GM18520 (cell line): ENCODE measurements around the gene RBPJL.
A peak's percentile ranks its signal among the peaks of the same experiment; 100 is the strongest.

Experiments used
- ATAC-seq: cut with Tn5 transposase; IDR thresholded peaks from one replicate; pipeline ENCODE4 v1.9.1; 2021; ENCODE audit not compliant: unreplicated experiment

The RBPJL gene

GRCh38 chr20:45316150-45317080 lies 9.8 kb downstream of the RBPJL start:
- no peak for ATAC-seq

- no peak for ATAC-seq
These were observed 11.2 kb downstream of the RBPJL start for GRCh38 chr20:45317826-45318225.

DNA sequence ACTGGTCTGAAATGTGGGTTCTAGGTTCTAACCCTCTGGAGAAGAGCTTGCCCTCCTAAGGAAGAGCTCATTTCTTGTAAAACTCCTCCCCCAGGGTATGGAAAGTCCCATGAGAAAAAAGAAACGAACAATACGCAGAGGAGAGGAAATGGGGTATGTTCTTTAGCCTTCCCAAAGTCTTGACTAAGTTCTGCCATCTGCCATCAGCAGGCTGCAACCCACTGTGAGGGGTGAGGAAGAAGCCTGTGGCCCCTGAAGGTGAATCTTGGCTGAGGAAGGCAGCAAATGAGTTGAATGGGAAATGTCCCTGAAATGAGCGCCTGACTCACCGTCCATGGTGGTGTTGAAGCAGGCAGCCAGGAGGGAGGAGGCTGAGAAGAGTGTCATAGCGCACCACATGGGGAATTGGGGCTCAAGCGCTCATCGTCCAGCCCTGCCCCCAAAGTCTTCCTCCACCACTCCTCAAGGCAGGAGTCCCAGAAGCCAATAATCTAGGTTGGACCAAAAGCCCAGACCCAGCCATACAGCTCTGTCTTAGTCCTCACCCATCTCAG lies 11.8 kb downstream of the RBPJL start:
- ATAC-seq = no peak

DNA sequence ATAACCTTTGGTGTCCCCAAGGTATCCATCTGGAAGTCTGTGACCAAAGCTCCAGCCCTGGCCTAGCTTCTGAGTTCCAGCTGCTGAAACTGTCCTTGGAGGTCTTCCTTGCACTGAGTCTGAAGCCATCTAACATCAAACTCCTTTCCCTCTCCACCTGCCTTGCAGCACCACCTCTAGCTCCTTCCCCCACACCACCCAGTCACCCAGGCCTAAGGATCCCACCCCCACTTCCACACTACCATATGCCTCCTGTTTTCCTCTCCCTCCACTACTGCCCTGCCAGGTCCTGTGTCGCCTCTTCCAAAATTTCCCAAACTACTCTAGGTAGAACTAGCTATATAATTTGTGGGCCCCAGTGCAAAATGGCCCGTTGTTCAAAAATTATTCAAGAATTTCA lies 12.3 kb downstream of the RBPJL start:
- ATAC-seq = no peak

DNA sequence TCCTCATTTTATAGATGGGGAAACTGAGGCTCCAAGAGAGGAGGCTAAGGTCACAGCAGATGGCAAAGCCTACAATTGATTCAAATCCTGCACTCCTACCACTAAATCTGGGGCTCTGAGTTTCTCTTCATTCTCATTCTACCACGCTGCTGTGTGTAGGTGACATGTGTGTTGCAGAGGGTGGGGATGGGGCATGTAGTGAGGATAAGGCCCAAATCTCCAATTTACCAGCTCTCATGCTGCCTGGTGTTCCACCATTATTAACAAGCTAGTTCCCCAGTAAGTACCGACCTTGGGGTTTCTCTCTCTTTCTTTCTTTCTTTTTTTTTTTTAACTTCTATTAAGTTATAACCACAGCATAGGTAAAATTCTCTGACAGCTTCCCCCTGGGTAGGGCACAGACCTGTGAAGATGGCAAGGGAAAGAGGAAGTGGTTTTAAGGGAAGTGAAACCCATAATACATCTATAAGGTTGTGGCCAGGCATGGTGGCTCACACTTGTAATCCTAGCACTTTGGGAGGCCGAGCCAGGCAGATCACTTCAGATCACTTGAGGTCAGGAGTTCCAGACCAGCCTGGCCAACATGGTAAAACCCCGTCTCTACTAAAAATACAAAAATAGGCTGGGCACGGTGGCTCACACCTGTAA lies 14.4 kb downstream of the RBPJL start:
- ATAC-seq = peak; percentile 56

DNA sequence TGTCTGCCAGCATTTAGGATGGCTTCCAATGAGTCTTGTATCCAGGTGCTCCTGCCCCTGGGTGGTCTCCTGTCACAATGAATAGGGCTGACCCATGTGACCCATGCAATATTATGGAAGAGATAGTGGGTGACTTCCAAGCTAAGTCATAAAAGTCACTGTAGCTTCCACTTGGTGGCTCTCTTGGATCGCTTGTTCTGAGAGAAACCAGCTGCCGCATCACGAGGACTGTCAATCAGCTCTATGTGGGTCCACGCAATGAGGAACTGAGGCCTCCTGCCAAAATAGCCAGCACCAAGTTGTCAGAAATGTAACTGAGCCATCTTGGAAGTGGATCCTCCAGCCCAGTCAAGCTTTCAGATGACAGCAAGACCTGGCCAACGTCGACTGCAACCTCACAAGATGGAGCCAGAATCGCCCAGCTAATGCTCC lies 16.3 kb downstream of the RBPJL start:
- no peak for ATAC-seq

GRCh38 chr20:45323731-45324130 lies 17.1 kb downstream of the RBPJL start:
- ATAC-seq = no peak

DNA sequence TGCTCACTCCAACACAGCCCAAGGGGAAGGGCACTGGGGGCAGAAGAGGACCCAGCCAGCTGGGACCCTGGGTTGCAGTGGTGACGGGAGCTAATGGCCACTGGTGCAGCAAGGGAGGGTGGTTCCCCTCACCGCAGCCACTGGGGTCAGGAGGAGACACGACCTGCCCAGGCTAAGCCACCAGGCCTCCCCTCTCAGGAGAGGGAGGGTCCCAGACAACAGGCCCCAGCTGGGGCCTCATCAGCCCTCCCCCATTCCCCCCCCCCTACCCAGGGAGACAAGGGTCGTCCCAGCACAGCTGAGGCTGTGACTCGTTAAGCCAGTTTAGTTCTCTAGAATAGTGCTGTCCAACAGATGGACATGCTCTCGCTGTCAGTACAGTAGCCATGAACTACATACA lies 18.7 kb downstream of the RBPJL start:
- no peak for ATAC-seq

GRCh38 chr20:45328451-45328850 lies 21.8 kb downstream of the RBPJL start:
- ATAC-seq = no peak

DNA sequence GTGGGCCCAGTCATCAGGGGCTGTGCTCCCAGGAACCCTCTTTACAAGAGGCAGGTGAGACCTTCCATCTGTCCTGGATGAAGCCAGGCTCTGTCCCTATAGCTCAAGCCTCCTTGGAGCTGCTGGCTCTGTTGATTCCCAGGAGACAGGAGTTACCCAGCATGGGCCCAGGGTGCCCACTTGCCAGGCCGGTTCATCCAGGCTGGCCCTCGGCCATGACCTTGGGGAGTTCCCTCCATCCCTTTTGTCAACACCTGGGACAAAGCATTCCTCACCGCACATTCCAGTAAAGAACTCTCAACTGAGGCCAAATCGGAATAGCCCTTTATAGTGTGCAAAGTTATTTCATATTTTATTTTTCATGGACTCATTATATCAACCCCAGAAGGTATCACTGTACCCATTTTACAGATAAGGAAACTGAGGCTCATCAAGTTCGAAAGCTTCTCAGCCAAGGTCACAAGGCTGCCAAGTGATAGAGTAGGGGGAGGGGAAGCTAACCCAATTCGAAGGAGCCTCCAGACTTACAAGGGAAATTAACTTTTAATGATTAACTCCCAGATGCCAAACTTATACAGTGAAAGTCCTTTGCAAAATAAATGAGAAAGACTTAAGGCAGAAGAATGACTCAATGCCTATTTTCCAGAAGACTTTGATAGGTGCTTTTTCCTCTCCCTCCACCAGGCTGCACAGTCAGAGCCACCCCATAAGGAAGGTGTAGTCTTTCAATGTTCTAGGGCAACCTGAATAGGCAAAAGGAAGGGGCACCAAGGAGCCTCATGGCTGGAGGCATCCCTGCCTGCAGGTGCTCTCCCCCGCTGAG lies 23.1 kb downstream of the RBPJL start:
- no peak for ATAC-seq

GRCh38 chr20:45330476-45330875 lies 23.8 kb downstream of the RBPJL start:
- no peak for ATAC-seq

- no peak for ATAC-seq
These were observed 30.1 kb downstream of the RBPJL start for GRCh38 chr20:45336530-45337366.

GRCh38 chr20:45337367-45338120 lies 30.9 kb downstream of the RBPJL start:
- ATAC-seq = no peak

DNA sequence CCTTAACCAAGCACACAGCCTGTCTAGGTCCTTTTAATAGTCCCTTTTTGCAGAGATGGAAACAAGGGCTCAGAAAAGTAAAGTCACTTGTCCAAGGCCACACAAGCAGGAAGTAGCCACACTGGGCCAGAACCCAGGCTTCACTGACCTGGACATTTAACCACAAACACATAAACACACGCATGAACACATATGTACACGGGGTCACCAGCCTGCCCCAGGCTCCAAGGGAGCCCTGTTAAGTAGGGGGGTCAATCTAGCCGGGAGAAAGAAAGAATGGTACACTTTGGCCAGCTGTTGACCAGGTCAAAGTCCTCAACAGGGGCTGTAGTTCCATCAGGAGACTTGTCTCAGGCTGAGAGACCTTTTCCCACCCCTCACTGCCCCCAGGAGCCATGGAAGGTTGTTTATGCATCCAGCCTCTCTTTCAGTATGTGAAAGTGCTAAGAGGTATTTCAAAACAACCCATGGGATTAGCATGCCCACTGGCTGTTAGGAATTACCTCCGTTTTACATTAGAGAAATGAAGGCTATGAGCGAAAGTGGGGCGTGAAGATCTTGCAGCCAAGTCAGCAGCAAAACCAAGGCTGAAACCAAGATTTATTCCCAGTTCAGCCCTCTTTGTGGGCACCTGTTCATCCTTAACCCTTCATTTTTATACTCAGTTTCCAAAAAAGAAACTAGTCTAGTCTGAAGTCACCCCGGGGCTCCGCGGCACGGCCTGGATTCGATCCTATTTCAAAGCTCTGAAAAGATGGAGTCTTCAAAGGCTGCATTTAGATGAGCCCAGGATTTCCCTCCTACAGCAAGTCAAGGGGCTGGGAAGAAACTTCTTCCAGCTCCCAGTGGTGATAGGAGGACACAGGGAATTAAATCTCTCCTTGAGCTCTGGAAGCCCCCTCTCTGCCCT lies 31.7 kb downstream of the RBPJL start:
- ATAC-seq = no peak

DNA sequence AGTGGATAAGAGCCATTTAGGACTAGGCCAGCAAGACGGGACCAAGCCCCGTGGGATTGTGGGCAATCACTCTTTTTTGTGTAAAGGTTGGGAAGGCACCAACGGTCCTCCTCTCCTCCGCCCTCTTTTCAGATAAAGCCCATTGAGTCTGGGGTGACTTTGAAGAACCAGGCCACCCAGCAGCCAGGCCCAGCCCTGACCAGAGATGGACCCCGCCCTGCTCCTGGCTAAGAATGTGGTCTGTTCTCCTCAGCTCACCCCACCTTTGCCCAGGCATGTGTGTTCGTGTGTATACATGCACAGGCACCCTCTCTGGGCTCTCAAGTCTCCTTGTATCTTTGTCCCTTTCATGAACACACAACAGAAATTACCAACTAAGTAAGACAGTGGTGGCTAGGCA lies 32.4 kb downstream of the RBPJL start:
- no peak for ATAC-seq

DNA sequence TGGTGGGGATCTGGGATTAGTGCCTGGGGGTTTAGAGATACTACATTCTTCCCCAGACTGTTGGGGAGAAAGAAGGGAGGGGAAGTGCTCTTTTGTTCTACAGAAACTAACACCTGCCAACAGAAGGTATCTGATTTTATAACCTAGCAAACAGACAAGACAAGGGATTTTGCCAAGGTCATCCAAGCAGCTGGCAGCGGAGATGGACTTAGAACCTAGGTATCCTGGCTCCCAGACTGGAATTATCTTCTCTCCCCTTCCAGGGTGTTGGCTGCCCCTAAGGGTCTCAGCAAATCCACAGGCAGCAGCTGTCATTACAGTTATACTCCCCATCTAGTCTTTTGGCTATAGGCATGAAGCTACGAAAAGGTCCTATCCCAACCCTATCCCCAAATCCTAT lies 33.2 kb downstream of the RBPJL start:
- ATAC-seq = no peak

DNA sequence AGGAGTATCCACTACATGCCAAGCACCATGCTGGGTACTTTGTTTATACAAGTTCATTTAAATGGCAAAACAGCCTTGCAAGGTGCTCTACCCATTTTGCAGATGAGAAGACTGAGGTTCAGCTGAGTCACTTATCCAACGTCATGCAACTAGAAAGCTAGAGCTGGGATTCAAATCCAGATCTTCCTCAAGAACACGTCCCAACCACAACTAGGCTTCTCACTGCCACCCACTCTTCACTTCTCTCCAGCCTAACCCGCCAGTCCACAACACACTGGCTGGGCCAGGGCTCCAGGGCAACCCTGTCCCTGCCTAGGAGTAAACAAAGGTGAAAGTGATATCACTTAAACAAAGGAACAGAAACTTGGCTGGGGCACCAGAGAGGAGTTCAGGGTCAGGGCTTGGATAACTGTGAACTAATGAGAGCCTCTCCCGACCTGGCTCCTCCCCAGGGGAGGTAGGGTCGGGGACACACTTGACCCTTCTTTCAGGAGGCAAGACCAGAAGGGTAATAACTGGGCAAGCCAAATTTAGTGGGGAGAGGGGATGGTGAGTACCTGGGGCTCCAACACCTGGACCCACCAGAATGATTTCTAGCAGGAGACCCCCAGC lies 33.7 kb downstream of the RBPJL start:
- ATAC-seq = no peak

- ATAC-seq = no peak
These were observed 34.3 kb downstream of the RBPJL start for GRCh38 chr20:45340951-45341350.
